Neural cell (in vitro differentiated cells): ENCODE measurements around the gene RFPL4AL1. TPM values are rescaled to one million over a fixed set of nuclear protein-coding genes. Genes with fewer than 3 reads are reported as not detected.
"Not testable (repeated sequence)": the region's sequence is repeated elsewhere in the genome, so short reads cannot be mapped to it uniquely, and the experiment has no call there.

ENCODE experiments used
- H2AFZ ChIP-seq: fragments of 200-600, 300-800 bp; sonication (generic), shearing (Covaris generic); 2 replicates; pipeline ENCODE4 v1.6.0; 2014; ENCODE audit warnings: low read depth, mild to moderate bottlenecking, antibody characterized with exemption, low read length, moderate library complexity
- H3F3A ChIP-seq: fragments of 200-600 bp; shearing (Covaris generic); 2 replicates; pipeline ENCODE4 v1.6.1; 2016; ENCODE audit warnings: mild to moderate bottlenecking, moderate library complexity, mixed read lengths, antibody characterized with exemption, low read length; ENCODE audit not compliant: insufficient read depth, poor library complexity, severe bottlenecking
- H3K27ac ChIP-seq: fragments of 200-600, 300-800 bp; sonication (generic), shearing (Covaris generic); 2 replicates; pipeline ENCODE4 v1.5.1; 2014; ENCODE audit warnings: mild to moderate bottlenecking, low read length, moderate library complexity
- H3K27me3 ChIP-seq: fragments of 300-800, 200-600 bp; sonication (generic), shearing (Covaris generic); 2 replicates; pipeline ENCODE4 v1.6.0; 2014; ENCODE audit warnings: mild to moderate bottlenecking, low read depth, low read length, moderate library complexity; ENCODE audit not compliant: insufficient read depth
- H3K36me3 ChIP-seq: fragments of 300-800, 200-600 bp; sonication (generic), shearing (Covaris generic); 2 replicates; pipeline ENCODE4 v1.5.1; 2014; ENCODE audit warnings: mild to moderate bottlenecking, antibody characterized with exemption, low read length, moderate library complexity; ENCODE audit not compliant: insufficient read depth
- H3K4me2 ChIP-seq: fragments of 300-800, 200-600 bp; sonication (generic), shearing (Covaris generic); 2 replicates; pipeline ENCODE4 v1.6.0; 2014; ENCODE audit warnings: mild to moderate bottlenecking, low read length
- H3K4me3 ChIP-seq: fragments of 300-800, 200-600 bp; sonication (generic), shearing (Covaris generic); 2 replicates; pipeline ENCODE4 v1.5.1; 2014; ENCODE audit warnings: mild to moderate bottlenecking, low read length, moderate library complexity
- H3K79me2 ChIP-seq: fragments of 200-600 bp; shearing (Covaris generic); replicated peaks from 2 replicates; pipeline ENCODE4 v1.6.0; 2014; ENCODE audit warnings: mild to moderate bottlenecking, low read length, moderate library complexity; ENCODE audit not compliant: insufficient read depth
- H3K9ac ChIP-seq: fragments of 300-800, 200-600 bp; sonication (generic), shearing (Covaris generic); 2 replicates; pipeline ENCODE4 v1.6.1; 2016; ENCODE audit warnings: mild to moderate bottlenecking, low read length, mixed read lengths
- H3K9me2 ChIP-seq: fragments of 200-600 bp; shearing (Covaris generic); 2 replicates; pipeline ENCODE4 v1.6.1; 2016; ENCODE audit warnings: mild to moderate bottlenecking, low read length, mixed read lengths; ENCODE audit not compliant: insufficient read depth
- H3K9me3 ChIP-seq: fragments of 200-600, 300-800 bp; sonication (generic), shearing (Covaris generic); 2 replicates; pipeline ENCODE4 v1.6.1; 2016; ENCODE audit warnings: mild to moderate bottlenecking, mixed run types, low read length, moderate library complexity, mixed read lengths
- H4K20me1 ChIP-seq: fragments of 200-600 bp; shearing (Covaris generic); 2 replicates; pipeline ENCODE4 v1.6.1; 2016; ENCODE audit warnings: mild to moderate bottlenecking, mixed run types; ENCODE audit not compliant: insufficient read depth
- CTCF ChIP-seq: fragments of 450-650 bp; IDR thresholded peaks from 2 replicates; pipeline ENCODE4 v1.5.1; 2014; ENCODE audit warnings: antibody characterized with exemption, mild to moderate bottlenecking, moderate library complexity; ENCODE audit not compliant: poor library complexity, severe bottlenecking
- EP300 ChIP-seq: fragments of 450-650 bp; conservative IDR thresholded peaks from 2 replicates; pipeline ENCODE4 v1.6.1; 2014; ENCODE audit warnings: antibody characterized with exemption, mild to moderate bottlenecking, moderate library complexity; ENCODE audit not compliant: poor library complexity, severe bottlenecking
- EZH2 ChIP-seq: fragments of 200-600, 300-800 bp; shearing (Covaris generic), sonication (generic); IDR thresholded peaks from 2 replicates; pipeline ENCODE4 v1.6.1; 2014; ENCODE audit warnings: antibody characterized with exemption, low read length, borderline replicate concordance, mild to moderate bottlenecking; ENCODE audit not compliant: insufficient read depth, poor library complexity, severe bottlenecking
- MXI1 ChIP-seq: fragments of 450-650 bp; conservative IDR thresholded peaks from 2 replicates; pipeline ENCODE4 v1.6.1; 2014; ENCODE audit warnings: antibody characterized with exemption, mild to moderate bottlenecking; ENCODE audit not compliant: poor library complexity, severe bottlenecking
- POLR2AphosphoS5 ChIP-seq: IDR thresholded peaks from 2 replicates; pipeline ENCODE4 v1.6.1; 2012
- RAD21 ChIP-seq: fragments of 450-650 bp; conservative IDR thresholded peaks from 2 replicates; pipeline ENCODE4 v1.6.1; 2014; ENCODE audit warnings: antibody characterized with exemption, mild to moderate bottlenecking, moderate library complexity
- SMC3 ChIP-seq: fragments of 450-650 bp; conservative IDR thresholded peaks from 2 replicates; pipeline ENCODE4 v1.6.1; 2014; ENCODE audit warnings: antibody characterized with exemption, mild to moderate bottlenecking, moderate library complexity; ENCODE audit not compliant: poor library complexity
- TAF1 ChIP-seq: IDR thresholded peaks from 2 replicates; pipeline ENCODE4 v1.6.1; 2012; ENCODE audit warnings: low read depth
- polyA minus RNA-seq: library from RNA; depleted of rRNA, polyadenylated mRNA; stranded (reverse); fragments of >200 nt; gene quantifications from 2 replicates; pipeline ENCODE4 v1.2.3, GENCODE V29; 2014
- polyA plus RNA-seq: library from polyadenylated mRNA; depleted of rRNA; stranded (reverse); fragments of >200 nt; gene quantifications from 2 replicates; pipeline ENCODE4 v1.2.3, GENCODE V29; 2014
- TF ChIP-seq, protein P1 (sequence below): IDR thresholded peaks from 2 replicates; pipeline ENCODE4 v1.6.1; 2012; ENCODE audit warnings: borderline replicate concordance

RFPL4AL1 gene
- not detected in 2 replicates for polyA plus RNA-seq
- polyA minus RNA-seq = not detected in 2 replicates

DNA sequence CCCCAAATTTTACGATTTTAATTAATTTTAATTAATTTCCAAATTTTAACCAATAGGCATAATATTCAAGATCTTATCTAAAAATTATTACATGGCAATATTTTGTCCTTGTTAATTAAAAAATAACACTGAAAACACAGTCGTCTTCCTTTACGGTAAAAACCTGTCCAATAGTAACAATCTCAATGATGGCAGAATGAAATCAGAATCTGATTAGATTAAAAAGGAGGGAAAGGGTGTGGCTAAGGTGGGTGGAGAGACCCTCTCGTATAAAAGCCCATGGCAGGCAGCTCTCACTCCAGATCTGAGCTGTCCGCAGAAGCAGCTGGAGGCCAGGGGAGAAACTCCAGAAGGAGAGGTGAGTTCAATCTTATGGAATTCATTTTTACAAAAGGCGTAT, at the start of gene RFPL4AL1:
Gene RFPL4AL1 (plus strand): TSS at position 301 of the 400 bp plus-strand sequence. CDS start 2,687 bp downstream, outside the sequence.
- not testable (repeated sequence) for H3K27me3 ChIP-seq, H3K9me3 ChIP-seq, H2AFZ ChIP-seq, H3K36me3 ChIP-seq, H3F3A ChIP-seq, H3K9me2 ChIP-seq, H3K4me3 ChIP-seq, H3K9ac ChIP-seq, H3K79me2 ChIP-seq, H4K20me1 ChIP-seq, H3K27ac ChIP-seq, H3K4me2 ChIP-seq

DNA sequence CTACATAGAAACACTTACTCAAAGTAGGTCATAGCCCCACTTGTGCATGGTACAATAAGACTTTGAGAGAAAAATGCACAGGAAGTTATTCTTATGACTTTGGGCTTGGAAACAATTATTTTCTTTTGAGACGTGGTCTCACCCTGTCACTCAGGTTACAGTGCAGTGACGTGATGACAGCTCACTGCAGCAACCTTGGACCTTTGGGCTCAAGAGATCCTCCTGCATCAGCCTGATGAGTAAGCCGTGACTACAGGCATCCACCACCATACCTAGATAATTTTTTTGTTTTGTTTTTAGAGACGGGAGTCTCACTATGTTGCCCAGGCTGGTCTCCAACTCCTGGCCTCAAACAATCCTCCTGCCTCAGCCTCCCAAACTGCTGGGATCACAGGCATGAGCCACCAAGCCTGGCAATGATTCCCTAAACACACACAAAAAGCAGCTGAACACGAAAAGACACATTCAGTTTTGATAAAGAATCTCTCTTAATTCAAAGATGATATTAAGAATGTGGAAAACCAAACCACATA, 48.6 kb upstream of the RFPL4AL1 start:
- no peak for TF ChIP-seq CTCF
- TF ChIP-seq, protein P1, sequence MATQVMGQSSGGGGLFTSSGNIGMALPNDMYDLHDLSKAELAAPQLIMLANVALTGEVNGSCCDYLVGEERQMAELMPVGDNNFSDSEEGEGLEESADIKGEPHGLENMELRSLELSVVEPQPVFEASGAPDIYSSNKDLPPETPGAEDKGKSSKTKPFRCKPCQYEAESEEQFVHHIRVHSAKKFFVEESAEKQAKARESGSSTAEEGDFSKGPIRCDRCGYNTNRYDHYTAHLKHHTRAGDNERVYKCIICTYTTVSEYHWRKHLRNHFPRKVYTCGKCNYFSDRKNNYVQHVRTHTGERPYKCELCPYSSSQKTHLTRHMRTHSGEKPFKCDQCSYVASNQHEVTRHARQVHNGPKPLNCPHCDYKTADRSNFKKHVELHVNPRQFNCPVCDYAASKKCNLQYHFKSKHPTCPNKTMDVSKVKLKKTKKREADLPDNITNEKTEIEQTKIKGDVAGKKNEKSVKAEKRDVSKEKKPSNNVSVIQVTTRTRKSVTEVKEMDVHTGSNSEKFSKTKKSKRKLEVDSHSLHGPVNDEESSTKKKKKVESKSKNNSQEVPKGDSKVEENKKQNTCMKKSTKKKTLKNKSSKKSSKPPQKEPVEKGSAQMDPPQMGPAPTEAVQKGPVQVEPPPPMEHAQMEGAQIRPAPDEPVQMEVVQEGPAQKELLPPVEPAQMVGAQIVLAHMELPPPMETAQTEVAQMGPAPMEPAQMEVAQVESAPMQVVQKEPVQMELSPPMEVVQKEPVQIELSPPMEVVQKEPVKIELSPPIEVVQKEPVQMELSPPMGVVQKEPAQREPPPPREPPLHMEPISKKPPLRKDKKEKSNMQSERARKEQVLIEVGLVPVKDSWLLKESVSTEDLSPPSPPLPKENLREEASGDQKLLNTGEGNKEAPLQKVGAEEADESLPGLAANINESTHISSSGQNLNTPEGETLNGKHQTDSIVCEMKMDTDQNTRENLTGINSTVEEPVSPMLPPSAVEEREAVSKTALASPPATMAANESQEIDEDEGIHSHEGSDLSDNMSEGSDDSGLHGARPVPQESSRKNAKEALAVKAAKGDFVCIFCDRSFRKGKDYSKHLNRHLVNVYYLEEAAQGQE = no peak
- no peak for TF ChIP-seq EP300
- no peak for TF ChIP-seq TAF1
- no peak for TF ChIP-seq SMC3
- no peak for TF ChIP-seq EZH2
- TF ChIP-seq MXI1 = no peak
- no peak for TF ChIP-seq POLR2AphosphoS5
- TF ChIP-seq RAD21 = no peak
- Histone ChIP-seq H3K9me3 (no peaks in the 10 kb centered on the region), H2AFZ (no peak overlapping the region), H3F3A (no peaks in the 10 kb centered on the region), H3K27me3 (no peaks in the 10 kb centered on the region), H3K36me3 (no peaks in the 10 kb centered on the region), H3K9ac (no peak overlapping the region), H4K20me1 (no peaks in the 10 kb centered on the region), H3K4me3 (no peak overlapping the region), H3K9me2 (no peaks in the 10 kb centered on the region), H3K27ac (no peak overlapping the region), H3K4me2 (no peak overlapping the region), H3K79me2 (no peaks in the 10 kb centered on the region)

- Histone ChIP-seq H3K9me2 (no peaks in the 10 kb centered on the region), H3K27me3 (no peaks in the 10 kb centered on the region), H4K20me1 (no peaks in the 10 kb centered on the region), H2AFZ (no peak overlapping the region), H3F3A (no peaks in the 10 kb centered on the region), H3K4me3 (no peak overlapping the region), H3K9ac (no peak overlapping the region), H3K9me3 (no peaks in the 10 kb centered on the region), H3K79me2 (no peaks in the 10 kb centered on the region), H3K36me3 (no peaks in the 10 kb centered on the region), H3K4me2 (no peak overlapping the region), H3K27ac (no peak overlapping the region)
- TF ChIP-seq CTCF (no peak), SMC3 (no peak), EZH2 (no peak), POLR2AphosphoS5 (no peak), MXI1 (no peak), RAD21 (no peak), EP300 (no peak), TAF1 (no peak)
- TF ChIP-seq, protein P1 = no peak
Observed at GRCh38 chr19:55720801-55721200, 48.1 kb upstream of the RFPL4AL1 start.
